PFSK-1 (cell line): ENCODE data around the gene IL21.

Experiments used
- POLR2AphosphoS5 ChIP-seq: IDR thresholded peaks from 2 replicates; pipeline ENCODE4 v1.6.1; 2012; ENCODE audit warnings: low read depth, mild to moderate bottlenecking, control low read depth, low read length, moderate library complexity
- SIN3A ChIP-seq: IDR thresholded peaks from 2 replicates; pipeline ENCODE4 v1.6.1; 2012; ENCODE audit warnings: mild to moderate bottlenecking, low read length, moderate library complexity, borderline replicate concordance; ENCODE audit not compliant: insufficient read depth
- TAF1 ChIP-seq: IDR thresholded peaks from 2 replicates; pipeline ENCODE4 v1.6.1; 2012; ENCODE audit warnings: low read length, control low read depth, borderline replicate concordance; ENCODE audit not compliant: insufficient read depth
- TF ChIP-seq, protein P1 (sequence below), 2 experiments: IDR thresholded peaks; 2 replicates each; pipeline versions ENCODE4 v1.6.1 to v1.8.0; 2011 to 2012; ENCODE audit warnings: low read depth in 2 of 2, low read length in 2 of 2, control low read depth in 1 of 2, inconsistent platforms in 1 of 2, mild to moderate bottlenecking in 1 of 2, moderate library complexity in 1 of 2; ENCODE audit not compliant: insufficient read depth in 1 of 2

DNA sequence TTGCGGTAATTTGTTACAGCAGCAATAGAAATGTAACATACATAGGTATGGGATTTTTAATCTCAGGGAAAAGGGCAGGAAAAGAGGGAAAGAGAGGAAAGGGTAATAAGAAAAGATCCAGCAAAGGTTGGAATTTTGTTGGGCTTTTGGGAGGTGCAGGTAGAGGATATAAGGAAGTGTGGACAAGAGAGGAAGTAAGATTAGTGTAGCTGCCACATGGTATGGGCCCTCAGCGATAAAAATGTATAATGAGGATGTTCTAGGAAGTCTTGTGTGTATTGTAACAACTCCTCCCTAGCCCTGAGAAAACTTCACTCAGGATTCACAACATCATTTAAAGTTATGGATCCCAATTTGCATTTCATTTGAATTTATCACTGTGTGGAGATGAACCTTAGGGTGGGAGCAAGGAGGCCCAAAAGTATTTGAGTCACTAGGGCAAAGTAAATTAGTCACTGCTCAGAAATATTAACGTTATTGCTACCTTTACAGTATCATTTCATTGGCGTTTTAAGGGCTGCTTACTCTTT lies 2.8 kb upstream of the IL21 start:
- TF ChIP-seq POLR2AphosphoS5 (no peak), SIN3A (no peak), TAF1 (no peak)
- TF ChIP-seq, protein P1, sequence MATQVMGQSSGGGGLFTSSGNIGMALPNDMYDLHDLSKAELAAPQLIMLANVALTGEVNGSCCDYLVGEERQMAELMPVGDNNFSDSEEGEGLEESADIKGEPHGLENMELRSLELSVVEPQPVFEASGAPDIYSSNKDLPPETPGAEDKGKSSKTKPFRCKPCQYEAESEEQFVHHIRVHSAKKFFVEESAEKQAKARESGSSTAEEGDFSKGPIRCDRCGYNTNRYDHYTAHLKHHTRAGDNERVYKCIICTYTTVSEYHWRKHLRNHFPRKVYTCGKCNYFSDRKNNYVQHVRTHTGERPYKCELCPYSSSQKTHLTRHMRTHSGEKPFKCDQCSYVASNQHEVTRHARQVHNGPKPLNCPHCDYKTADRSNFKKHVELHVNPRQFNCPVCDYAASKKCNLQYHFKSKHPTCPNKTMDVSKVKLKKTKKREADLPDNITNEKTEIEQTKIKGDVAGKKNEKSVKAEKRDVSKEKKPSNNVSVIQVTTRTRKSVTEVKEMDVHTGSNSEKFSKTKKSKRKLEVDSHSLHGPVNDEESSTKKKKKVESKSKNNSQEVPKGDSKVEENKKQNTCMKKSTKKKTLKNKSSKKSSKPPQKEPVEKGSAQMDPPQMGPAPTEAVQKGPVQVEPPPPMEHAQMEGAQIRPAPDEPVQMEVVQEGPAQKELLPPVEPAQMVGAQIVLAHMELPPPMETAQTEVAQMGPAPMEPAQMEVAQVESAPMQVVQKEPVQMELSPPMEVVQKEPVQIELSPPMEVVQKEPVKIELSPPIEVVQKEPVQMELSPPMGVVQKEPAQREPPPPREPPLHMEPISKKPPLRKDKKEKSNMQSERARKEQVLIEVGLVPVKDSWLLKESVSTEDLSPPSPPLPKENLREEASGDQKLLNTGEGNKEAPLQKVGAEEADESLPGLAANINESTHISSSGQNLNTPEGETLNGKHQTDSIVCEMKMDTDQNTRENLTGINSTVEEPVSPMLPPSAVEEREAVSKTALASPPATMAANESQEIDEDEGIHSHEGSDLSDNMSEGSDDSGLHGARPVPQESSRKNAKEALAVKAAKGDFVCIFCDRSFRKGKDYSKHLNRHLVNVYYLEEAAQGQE (IDR thresholded peaks at IDR 0.05; ENCODE audit: insufficient read depth in 1 of 2, low read depth in 2 of 2, low read length in 2 of 2), result no peak
